Calu3 (cell line): ENCODE measurements around the gene FBXO2. TPM values are rescaled to one million over a fixed set of nuclear protein-coding genes. Genes with fewer than 3 reads are reported as not detected.

ENCODE experiments used
- BruUV-seq: library from RNA; stranded (reverse); fragments of 400-500 nt; replicated peaks from 2 replicates; lab custom pipeline; 2021; lab: Mats Ljungman, UMichigan
- CTCF ChIA-PET: fragments of 300-600 bp; sonication (Branson Sonifier 250); formaldehyde crosslinking; loops from one replicate; lab custom pipeline; 2022; ENCODE audit warnings: antibody characterized with exemption; lab: Charles Lee
- DNase-seq: peaks from one replicate; pipeline ENCODE4 v3.0.0; 2022
- H3K27ac Mint-ChIP-seq: one replicate; pipeline ENCODE4 v1.8.0; 2022; ENCODE audit warnings: mixed read lengths; ENCODE audit not compliant: unreplicated experiment
- H3K27me3 Mint-ChIP-seq: one replicate; pipeline ENCODE4 v1.8.0; 2022; ENCODE audit warnings: mixed read lengths; ENCODE audit not compliant: unreplicated experiment
- H3K36me3 Mint-ChIP-seq: one replicate; pipeline ENCODE4 v1.8.0; 2022; ENCODE audit warnings: mild to moderate bottlenecking, moderate library complexity, mixed read lengths; ENCODE audit not compliant: insufficient read depth, unreplicated experiment
- H3K4me1 Mint-ChIP-seq: one replicate; pipeline ENCODE4 v1.8.0; 2022; ENCODE audit warnings: mild to moderate bottlenecking, low read depth, mixed read lengths; ENCODE audit not compliant: unreplicated experiment
- H3K4me3 Mint-ChIP-seq: one replicate; pipeline ENCODE4 v1.8.0; 2022; ENCODE audit warnings: mild to moderate bottlenecking, low read depth, moderate library complexity, mixed read lengths; ENCODE audit not compliant: unreplicated experiment
- H3K9me3 Mint-ChIP-seq: one replicate; pipeline ENCODE4 v1.8.0; 2022; ENCODE audit warnings: low read depth, mixed read lengths; ENCODE audit not compliant: unreplicated experiment
- intact Hi-C: fragments of 100-400 bp; cut with micrococcal nuclease; formaldehyde crosslinking; loops from one replicate; pipeline ENCODE4 v1.10.0; 2022; ENCODE audit not compliant: unreplicated experiment
- total RNA-seq: library from RNA; stranded (reverse); gene quantifications from 2 replicates; pipeline ENCODE4 v1.2.3, GENCODE V29; 2022
- TF ChIP-seq, protein P1 (sequence below): fragments of 200-600 bp; IDR thresholded peaks from one replicate; pipeline ENCODE4 v1.8.0; 2022; ENCODE audit warnings: antibody characterized with exemption; ENCODE audit not compliant: unreplicated experiment

FBXO2 gene
- total RNA-seq, 1 experiment from 2014 or later = 3.3 TPM

DNA sequence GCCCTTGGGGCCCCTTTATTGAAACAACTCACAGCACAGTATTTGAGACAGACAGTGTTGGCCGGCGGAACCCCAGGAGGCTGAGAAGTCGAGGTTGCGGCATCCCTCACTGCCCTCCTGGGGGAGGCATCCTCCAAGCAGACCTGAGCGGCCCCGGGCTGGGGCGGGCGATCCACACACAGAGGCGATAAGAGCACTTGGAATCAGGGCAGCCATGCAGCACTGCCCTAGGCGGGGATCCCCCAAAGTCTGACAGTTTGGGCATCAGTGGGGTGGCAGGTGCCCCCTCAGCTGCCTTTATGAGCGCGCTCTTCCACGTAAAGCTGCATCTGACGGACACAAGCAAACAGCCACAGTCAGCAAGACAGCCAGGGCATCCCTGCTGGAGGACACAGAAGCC, 20.3 kb upstream of the FBXO2 start:
- TF ChIP-seq, protein P1, sequence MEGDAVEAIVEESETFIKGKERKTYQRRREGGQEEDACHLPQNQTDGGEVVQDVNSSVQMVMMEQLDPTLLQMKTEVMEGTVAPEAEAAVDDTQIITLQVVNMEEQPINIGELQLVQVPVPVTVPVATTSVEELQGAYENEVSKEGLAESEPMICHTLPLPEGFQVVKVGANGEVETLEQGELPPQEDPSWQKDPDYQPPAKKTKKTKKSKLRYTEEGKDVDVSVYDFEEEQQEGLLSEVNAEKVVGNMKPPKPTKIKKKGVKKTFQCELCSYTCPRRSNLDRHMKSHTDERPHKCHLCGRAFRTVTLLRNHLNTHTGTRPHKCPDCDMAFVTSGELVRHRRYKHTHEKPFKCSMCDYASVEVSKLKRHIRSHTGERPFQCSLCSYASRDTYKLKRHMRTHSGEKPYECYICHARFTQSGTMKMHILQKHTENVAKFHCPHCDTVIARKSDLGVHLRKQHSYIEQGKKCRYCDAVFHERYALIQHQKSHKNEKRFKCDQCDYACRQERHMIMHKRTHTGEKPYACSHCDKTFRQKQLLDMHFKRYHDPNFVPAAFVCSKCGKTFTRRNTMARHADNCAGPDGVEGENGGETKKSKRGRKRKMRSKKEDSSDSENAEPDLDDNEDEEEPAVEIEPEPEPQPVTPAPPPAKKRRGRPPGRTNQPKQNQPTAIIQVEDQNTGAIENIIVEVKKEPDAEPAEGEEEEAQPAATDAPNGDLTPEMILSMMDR = no peak
- Mint-ChIP-seq H3K27ac (no peak overlapping the region), H3K9me3 (no peaks in the 10 kb centered on the region), H3K4me1 (no peaks in the 10 kb centered on the region), H3K36me3 (no peaks in the 10 kb centered on the region), H3K4me3 (no peak overlapping the region), H3K27me3 (no peaks in the 10 kb centered on the region)
- CTCF ChIA-PET = no interaction called here
- intact Hi-C loops = no loop called here
- no TSS peak for BruUV-seq
- no peak for DNase-seq

GRCh38 chr1:11673089-11673769, 19.0 kb upstream of the FBXO2 start:
- H3K36me3 Mint-ChIP-seq = no peaks in the 10 kb centered on the region
- no peaks in the 10 kb centered on the region for H3K4me1 Mint-ChIP-seq
- no peaks in the 10 kb centered on the region for H3K27me3 Mint-ChIP-seq
- no peaks in the 10 kb centered on the region for H3K9me3 Mint-ChIP-seq
- TF ChIP-seq, protein P1 = no peak
- H3K4me3 Mint-ChIP-seq = no peak overlapping the region
- BruUV-seq = no TSS peak
- intact Hi-C loops = no loop called here
- CTCF ChIA-PET = interaction anchor here (0.9 kb wide), 1 partner anchor 10 kb away, joined by 4 read pairs; the partner anchor contains the start of gene FBXO6
- H3K27ac Mint-ChIP-seq = no peak overlapping the region
- DNase-seq = no peak

DNA sequence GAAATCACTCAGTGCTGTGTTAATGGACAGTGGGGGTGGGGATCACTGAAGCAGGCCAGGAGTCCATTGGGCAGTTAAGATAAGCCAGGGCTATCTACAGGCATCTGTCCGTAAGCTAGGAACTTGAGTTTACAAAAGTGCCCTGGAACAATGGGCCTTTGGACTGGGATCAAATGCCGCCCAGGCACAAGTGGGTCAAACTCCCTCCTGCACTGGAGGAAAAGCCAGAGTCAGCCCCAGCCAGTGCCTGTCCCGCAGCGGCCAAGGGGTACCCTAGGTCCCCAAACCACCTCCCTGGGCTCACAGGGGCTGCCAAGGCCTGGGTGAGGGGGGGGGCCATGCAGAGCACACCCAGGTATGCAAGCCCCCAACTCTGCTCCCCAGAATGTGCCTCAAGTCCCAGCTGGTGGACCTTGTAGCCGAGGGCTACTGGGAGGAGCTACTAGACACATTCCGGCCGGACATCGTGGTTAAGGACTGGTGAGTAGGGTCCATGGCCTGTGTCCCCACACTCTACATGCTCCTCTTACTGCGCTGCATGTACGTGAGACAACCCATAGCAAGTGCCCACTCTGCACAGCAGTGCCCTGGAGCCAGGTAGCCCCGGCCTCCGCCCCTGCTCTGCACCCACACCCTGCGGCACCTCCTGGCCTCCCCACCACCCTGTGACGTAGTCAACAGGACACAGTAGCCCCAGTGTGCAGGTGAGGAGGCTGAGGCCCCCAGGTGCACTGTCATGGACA, 17.5 kb upstream of the FBXO2 start:
- H3K27ac Mint-ChIP-seq = no peak overlapping the region
- H3K27me3 Mint-ChIP-seq = no peaks in the 10 kb centered on the region
- H3K4me1 Mint-ChIP-seq = no peaks in the 10 kb centered on the region
- no peaks in the 10 kb centered on the region for H3K36me3 Mint-ChIP-seq
- no peak overlapping the region for H3K4me3 Mint-ChIP-seq
- CTCF ChIA-PET = interaction anchor here (0.6 to 0.7 kb wide), 2 partner anchors 176 to 709 kb away, joined by 3 read pairs; no protein-coding TSS in a partner anchor
- DNase-seq = no peak
- intact Hi-C loops = no loop called here
- TF ChIP-seq, protein P1 = no peak
- BruUV-seq = no TSS peak
- no peaks in the 10 kb centered on the region for H3K9me3 Mint-ChIP-seq

DNA sequence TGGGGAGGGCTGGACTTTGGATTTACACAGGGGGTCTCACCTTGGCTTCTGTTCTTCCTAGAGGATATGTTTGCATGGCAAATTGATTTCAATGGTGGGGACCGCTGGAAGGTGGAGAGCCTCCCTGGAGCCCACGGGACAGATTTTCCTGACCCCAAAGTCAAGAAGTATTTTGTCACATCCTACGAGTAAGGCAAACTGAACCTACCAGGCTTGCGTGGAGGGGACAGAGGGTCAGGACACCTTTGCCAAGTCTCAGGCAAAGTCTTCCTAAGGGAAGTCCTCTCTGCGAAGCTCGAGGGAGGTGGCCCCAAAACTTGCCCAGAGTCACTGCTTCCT, 16.9 kb upstream of the FBXO2 start:
- no peak overlapping the region for H3K4me3 Mint-ChIP-seq
- CTCF ChIA-PET = interaction anchor here (0.7 kb wide), 1 partner anchor 710 kb away, joined by 3 read pairs; no protein-coding TSS in a partner anchor
- H3K4me1 Mint-ChIP-seq = no peaks in the 10 kb centered on the region
- H3K27me3 Mint-ChIP-seq = no peaks in the 10 kb centered on the region
- TF ChIP-seq, protein P1 = no peak
- BruUV-seq = no TSS peak
- no peak for DNase-seq
- intact Hi-C loops = no loop called here
- no peaks in the 10 kb centered on the region for H3K9me3 Mint-ChIP-seq
- H3K27ac Mint-ChIP-seq = no peak overlapping the region
- no peaks in the 10 kb centered on the region for H3K36me3 Mint-ChIP-seq
